ENCODE measurements around the gene FILIP1. TPM values are rescaled to one million over a fixed set of nuclear protein-coding genes. Genes with fewer than 3 reads are reported as not detected.

Gene FILIP1
- total RNA-seq, 1 experiment from 2014 or later: 2.9 TPM

- CTCF ChIA-PET: no interaction called here
- Mint-ChIP-seq H3K4me1 (peaks cover 14% of the 10 kb centered on the region), H3K9me3 (no peaks in the 10 kb centered on the region), H3K27me3 (ENCODE audit: low read depth) (no peaks in the 10 kb centered on the region), H3K4me3 (no peak overlapping the region), H3K36me3 (no peaks in the 10 kb centered on the region), H3K27ac (no peak overlapping the region)
- POLR2A ChIA-PET: no interaction called here
- no peak for DNase-seq (ENCODE audit: low spot score)
- no peak for ATAC-seq
- TF ChIP-seq, protein P1, sequence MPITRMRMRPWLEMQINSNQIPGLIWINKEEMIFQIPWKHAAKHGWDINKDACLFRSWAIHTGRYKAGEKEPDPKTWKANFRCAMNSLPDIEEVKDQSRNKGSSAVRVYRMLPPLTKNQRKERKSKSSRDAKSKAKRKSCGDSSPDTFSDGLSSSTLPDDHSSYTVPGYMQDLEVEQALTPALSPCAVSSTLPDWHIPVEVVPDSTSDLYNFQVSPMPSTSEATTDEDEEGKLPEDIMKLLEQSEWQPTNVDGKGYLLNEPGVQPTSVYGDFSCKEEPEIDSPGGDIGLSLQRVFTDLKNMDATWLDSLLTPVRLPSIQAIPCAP (CRISPR knock-in tag; IDR thresholded peaks at IDR 0.05): no peak
Observed at GRCh38 chr6:75498862-75499261, 5.3 kb upstream of the FILIP1 start.

GRCh38 chr6:75497994-75498393, 4.4 kb upstream of the FILIP1 start:
- no peak for TF ChIP-seq ZBTB43 (CRISPR knock-in tag; IDR thresholded peaks at IDR 0.05)
- no peak for TF ChIP-seq NR3C1 (CRISPR knock-in tag; conservative IDR thresholded peaks at IDR 0.05; ENCODE audit: low read depth)
- TF ChIP-seq, protein P2, sequence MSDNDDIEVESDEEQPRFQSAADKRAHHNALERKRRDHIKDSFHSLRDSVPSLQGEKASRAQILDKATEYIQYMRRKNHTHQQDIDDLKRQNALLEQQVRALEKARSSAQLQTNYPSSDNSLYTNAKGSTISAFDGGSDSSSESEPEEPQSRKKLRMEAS (CRISPR knock-in tag; IDR thresholded peaks at IDR 0.05): no peak
- TF ChIP-seq, protein P3, sequence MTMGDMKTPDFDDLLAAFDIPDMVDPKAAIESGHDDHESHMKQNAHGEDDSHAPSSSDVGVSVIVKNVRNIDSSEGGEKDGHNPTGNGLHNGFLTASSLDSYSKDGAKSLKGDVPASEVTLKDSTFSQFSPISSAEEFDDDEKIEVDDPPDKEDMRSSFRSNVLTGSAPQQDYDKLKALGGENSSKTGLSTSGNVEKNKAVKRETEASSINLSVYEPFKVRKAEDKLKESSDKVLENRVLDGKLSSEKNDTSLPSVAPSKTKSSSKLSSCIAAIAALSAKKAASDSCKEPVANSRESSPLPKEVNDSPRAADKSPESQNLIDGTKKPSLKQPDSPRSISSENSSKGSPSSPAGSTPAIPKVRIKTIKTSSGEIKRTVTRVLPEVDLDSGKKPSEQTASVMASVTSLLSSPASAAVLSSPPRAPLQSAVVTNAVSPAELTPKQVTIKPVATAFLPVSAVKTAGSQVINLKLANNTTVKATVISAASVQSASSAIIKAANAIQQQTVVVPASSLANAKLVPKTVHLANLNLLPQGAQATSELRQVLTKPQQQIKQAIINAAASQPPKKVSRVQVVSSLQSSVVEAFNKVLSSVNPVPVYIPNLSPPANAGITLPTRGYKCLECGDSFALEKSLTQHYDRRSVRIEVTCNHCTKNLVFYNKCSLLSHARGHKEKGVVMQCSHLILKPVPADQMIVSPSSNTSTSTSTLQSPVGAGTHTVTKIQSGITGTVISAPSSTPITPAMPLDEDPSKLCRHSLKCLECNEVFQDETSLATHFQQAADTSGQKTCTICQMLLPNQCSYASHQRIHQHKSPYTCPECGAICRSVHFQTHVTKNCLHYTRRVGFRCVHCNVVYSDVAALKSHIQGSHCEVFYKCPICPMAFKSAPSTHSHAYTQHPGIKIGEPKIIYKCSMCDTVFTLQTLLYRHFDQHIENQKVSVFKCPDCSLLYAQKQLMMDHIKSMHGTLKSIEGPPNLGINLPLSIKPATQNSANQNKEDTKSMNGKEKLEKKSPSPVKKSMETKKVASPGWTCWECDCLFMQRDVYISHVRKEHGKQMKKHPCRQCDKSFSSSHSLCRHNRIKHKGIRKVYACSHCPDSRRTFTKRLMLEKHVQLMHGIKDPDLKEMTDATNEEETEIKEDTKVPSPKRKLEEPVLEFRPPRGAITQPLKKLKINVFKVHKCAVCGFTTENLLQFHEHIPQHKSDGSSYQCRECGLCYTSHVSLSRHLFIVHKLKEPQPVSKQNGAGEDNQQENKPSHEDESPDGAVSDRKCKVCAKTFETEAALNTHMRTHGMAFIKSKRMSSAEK (CRISPR knock-in tag; IDR thresholded peaks at IDR 0.05; ENCODE audit: borderline replicate concordance): no peak
- TF ChIP-seq, protein P4, sequence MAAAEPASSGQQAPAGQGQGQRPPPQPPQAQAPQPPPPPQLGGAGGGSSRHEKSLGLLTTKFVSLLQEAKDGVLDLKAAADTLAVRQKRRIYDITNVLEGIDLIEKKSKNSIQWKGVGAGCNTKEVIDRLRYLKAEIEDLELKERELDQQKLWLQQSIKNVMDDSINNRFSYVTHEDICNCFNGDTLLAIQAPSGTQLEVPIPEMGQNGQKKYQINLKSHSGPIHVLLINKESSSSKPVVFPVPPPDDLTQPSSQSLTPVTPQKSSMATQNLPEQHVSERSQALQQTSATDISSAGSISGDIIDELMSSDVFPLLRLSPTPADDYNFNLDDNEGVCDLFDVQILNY (CRISPR knock-in tag; IDR thresholded peaks at IDR 0.05): no peak
- no peak for TF ChIP-seq AFF4 (CRISPR knock-in tag; IDR thresholded peaks at IDR 0.05; ENCODE audit: borderline replicate concordance)
- no peak for TF ChIP-seq NR2C2 (CRISPR knock-in tag; IDR thresholded peaks at IDR 0.05)
- TF ChIP-seq GTF2I (CRISPR knock-in tag; conservative IDR thresholded peaks at IDR 0.05): no peak
- TF ChIP-seq, protein P5, sequence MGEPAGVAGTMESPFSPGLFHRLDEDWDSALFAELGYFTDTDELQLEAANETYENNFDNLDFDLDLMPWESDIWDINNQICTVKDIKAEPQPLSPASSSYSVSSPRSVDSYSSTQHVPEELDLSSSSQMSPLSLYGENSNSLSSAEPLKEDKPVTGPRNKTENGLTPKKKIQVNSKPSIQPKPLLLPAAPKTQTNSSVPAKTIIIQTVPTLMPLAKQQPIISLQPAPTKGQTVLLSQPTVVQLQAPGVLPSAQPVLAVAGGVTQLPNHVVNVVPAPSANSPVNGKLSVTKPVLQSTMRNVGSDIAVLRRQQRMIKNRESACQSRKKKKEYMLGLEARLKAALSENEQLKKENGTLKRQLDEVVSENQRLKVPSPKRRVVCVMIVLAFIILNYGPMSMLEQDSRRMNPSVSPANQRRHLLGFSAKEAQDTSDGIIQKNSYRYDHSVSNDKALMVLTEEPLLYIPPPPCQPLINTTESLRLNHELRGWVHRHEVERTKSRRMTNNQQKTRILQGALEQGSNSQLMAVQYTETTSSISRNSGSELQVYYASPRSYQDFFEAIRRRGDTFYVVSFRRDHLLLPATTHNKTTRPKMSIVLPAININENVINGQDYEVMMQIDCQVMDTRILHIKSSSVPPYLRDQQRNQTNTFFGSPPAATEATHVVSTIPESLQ (CRISPR knock-in tag; IDR thresholded peaks at IDR 0.05): no peak
- TF ChIP-seq MXD4 (CRISPR knock-in tag; IDR thresholded peaks at IDR 0.05; ENCODE audit: borderline replicate concordance): no peak
- no peak for TF ChIP-seq SOX15 (CRISPR knock-in tag; IDR thresholded peaks at IDR 0.05)
- TF ChIP-seq E2F1 (CRISPR knock-in tag; IDR thresholded peaks at IDR 0.05): no peak
- H3K4me3 Mint-ChIP-seq: no peak overlapping the region
- H3K27me3 Mint-ChIP-seq (ENCODE audit: low read depth): no peaks in the 10 kb centered on the region
- ATAC-seq: no peak
- DNase-seq (ENCODE audit: low spot score): no peak
- peaks cover 17% of the 10 kb centered on the region for H3K4me1 Mint-ChIP-seq
- H3K9me3 Mint-ChIP-seq: no peaks in the 10 kb centered on the region
- H3K36me3 Mint-ChIP-seq: no peaks in the 10 kb centered on the region
- H3K27ac Mint-ChIP-seq: no peak overlapping the region
- ChIA-PET POLR2A (no interaction called here), CTCF (no interaction called here)
